Stimulated activated CD8-positive, alpha-beta memory T cell treated with anti-CD3 and anti-CD28 coated beads, Interleukin-12 subunit alpha, Interleukin-12 subunit beta, amount 100 ng/mL, for 24 hours (primary cell): Measurements from ENCODE around the gene AKR1C2.
"Not testable (repeated sequence)": the region's sequence is repeated elsewhere in the genome, so short reads cannot be mapped to it uniquely, and the experiment has no call there.

Experiments used
- DNase-seq: peaks from one replicate; pipeline ENCODE4 v3.0.0-alpha.2; 2020; ENCODE audit errors: extremely low read depth

Gene AKR1C2

DNA sequence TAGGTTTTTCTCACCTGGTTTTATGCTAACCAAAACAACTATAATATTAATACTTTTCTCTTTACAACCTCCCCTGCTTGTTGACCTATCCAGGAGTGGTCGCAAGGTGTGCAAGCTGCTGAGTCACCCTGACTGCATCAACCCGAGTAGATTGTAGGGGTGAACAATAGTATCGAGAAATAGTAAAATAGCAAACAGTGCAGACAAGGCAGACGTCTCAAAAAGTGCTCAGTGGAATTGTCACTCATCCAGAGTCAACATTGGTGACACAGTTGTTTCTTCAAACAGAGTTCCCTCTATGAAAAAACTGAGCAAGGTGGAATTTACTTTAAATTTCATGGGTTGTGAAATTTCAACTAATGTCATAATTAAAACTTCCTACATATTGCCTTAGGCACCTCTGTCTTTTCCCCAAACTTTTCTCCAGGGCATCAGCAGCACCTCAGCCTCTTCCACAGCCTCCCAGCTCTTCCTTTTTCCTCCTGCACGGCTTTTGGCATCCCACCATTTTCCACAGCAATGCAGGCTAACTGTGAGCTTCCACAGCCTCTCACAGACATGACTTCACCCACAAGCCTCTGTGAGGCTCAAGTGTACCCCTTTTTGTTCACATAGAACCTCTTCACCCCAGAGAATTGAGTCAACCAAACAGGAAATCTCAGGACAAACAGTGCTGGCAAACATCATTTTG is 46.6 kb downstream of the AKR1C2 start:
- DNase-seq = not testable (repeated sequence)

DNA sequence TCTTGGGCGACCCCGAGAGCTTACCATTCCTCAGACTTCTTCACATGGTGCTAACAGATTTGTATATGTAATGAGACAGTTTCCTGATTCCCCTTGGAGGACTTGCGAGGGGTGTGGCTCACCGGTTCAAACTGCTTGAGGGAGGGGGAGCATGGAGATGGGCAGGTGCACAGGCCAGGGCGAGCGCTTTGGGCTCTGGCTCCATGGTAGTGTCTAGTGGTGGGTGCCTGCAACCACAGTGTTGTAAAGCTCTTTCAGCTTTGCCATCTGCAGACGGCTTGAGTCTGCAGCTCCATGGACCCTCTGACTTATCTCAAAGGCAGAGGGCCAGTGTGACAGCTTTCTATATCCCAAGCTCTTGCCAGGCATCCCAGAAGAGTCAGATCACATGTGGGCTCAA is 47.6 kb downstream of the AKR1C2 start:
- not testable (repeated sequence) for DNase-seq

DNA sequence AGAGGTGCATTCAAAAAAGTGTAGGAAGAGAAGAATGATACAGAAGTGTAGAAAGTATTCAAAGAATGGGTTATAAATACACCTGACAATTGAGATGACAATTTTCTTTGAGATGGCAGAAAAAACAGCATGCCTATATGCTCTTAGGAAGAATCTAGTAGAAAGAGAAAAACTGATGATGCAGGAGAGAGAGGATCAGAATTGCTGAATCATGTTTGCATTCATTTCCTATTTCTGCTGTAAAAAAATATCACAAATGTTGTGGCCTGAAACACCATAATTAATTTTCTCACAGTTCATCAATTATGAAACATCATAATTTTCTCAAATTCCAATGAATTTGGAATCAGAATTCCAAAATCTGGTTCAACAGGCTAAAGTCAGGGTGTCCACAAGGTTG is 50.3 kb downstream of the AKR1C2 start:
- no peak for DNase-seq

DNA sequence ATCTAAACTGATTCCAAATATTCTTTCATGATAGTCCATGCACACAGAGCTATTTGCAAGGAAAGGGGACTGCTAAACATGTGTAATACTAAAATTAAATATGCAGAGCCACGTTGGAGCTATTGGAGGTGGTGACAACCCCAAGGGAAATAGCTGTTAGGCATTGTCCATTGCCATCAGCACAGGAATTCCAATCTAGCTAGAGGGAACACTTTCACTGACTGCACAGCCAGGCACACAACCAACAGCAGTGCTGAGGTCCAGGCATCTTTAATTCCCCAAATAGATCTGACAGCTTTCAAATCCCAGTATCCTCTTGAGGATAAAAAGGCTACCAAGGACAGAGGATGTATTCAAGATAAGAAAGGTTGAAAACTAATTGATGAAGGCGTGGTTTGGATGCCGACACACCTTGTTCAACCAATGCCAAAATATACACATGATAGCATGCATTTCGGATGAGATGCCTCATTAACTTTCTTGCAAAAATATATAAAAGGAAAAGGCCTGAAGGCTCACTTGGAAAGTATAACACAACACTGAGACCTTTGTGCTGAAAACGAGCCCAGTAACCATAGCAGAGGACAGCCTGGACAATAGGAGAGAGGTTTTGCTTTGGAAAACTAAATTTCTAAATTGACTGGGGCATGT is 52.0 kb downstream of the AKR1C2 start:
- DNase-seq = not testable (repeated sequence)

DNA sequence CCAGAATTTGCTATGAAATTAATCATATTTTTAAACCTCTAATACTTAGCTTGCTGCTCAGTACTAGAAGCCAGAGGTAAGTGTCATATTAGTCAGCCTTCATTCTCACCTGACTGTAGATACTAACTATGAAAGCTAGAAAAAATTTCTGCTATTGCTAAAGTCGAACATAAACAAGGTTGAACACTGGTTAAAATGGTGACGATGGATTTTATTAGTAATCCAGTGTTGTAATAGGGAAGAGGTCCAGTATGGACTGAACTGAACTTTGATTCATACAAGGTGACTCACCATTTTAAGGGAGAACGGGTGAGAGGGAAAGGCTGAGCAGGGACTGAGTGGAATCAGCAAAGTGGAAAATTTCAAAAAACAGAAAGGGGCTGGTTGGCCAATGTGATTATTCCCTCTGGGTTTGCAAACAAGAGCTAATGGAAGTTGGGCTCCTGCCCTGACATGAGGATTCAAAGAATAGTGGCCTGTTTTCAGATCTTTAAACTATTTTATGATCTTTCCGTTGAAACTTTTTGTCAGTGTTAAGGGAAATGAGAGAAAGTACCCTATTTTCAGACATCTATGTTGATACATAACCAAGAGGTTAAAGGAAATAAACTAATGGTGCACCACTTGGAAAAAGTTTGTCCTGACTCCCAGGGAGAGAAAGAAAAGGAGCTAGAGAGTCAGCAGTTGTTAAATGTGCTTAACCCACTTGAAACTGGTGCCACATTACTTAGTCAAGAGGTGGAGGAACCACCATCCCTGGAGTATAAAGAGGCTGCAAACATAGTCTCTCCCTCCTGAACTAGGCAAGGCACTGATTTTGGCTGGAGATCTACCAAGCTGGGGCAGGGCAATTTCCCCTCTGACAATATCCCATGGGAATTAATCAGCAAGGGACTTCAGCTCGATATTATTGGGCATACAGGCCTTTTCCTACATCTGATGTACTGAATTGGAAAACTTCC is 55.7 kb downstream of the AKR1C2 start:
- DNase-seq = no peak

DNA sequence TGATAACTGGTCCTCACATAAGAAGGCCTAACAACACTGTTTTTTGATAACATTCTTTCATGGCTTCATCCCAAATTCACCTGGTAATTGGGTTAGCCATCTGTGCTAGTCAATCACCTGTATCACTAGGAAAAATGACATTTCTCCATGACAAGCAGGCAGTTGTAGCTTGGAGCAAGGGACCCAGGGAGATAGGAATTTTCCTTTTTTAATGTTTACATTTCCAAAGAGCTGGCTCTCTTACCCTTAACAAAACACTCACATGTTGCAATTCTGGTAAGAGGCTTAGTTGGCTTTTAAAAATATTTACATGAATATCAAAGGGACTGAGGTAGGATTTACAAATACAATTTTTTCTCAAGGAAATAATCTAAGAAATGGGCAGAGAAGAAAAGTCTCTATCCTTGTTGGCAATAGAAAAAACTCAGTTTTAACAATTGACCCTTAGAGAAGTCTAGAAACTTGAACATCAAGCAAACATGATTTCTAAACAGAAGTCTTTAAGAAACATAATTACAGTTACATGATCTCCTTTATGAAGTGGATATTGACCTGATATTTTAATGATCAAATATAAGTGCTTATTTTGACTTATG is 56.5 kb downstream of the AKR1C2 start:
- DNase-seq = no peak

DNA sequence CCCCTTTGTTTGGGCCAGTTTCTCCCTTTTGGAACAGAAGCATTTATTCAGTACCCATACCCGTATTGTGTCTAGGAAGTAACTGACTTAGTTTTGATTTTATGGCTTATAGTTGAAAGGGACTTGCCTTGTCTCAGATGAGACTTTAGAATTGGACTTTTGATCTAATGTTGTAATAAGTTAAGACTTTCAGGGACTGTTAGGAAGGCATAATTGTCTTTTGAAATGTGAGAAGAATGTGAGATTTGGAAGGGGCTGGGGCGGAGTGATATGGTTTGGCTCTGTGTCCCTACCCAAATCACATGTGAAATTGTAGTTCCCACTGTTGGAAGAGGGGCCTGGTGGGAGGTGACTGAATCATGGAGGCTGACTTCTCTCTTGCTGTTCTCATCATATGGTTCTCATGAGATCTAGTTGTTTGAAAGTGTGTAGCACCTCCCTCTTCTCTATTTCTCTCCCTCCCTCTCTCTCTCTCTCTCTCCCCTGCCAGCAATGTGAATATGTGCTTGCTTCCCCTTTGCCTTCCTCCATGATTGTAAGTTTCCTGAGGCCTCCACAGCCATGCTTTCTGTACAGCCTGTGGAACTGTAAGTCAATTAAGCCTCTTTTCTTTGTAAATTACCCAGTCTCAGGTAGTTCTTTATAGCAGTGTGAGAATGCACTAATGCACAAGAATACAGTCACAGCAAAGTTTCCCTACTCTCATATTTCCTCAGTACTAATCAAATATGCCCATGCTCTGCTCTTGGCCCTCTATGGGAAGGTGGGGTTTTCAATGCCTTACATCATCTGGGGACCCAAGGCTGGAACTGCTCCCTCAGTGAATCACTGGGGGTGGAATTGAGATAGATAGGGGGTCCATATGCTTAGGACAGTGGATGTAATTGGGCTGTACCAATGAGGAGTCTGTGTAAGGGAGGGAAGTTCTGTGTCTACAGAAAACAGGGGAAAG is 57.6 kb downstream of the AKR1C2 start:
- DNase-seq = no peak

DNA sequence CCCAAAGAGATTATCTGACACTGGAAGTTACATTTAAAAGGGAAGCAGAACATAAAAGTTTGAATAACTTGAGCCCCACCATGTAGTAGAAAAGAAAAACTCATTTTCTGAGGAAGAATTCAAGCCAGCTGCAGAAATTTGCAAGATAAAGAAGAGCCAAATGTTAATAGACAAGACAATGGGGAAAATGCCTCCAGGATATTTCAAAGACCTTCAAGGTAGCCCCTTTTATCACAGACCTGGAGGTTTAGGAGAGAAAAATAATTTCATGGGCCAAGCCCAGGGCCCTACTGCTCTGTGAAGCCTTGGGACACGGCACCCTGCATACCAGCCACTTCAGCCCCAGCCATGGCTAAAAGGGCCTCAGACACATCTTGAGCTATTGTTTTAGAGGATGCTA is 58.8 kb downstream of the AKR1C2 start:
- no peak for DNase-seq

DNA sequence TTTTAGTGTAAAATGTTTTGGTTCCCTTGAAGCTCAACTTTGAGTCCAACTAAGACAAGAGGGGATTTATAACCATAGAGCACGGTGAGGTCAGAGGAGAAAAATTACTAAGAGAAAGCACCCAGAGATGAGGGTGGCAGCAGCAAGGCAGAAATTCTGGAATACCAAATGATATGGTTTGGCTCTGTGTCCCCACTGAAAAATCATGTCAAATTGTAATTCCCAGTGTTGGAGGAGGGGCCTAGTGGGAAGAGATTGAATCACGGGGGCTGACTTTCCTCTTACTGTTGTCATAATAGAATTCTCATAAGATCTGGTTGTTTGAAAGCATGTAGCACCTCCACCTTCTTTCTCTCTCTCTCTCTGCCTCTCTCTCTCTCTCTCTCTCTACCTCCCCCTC is 59.8 kb downstream of the AKR1C2 start:
- no peak for DNase-seq

DNA sequence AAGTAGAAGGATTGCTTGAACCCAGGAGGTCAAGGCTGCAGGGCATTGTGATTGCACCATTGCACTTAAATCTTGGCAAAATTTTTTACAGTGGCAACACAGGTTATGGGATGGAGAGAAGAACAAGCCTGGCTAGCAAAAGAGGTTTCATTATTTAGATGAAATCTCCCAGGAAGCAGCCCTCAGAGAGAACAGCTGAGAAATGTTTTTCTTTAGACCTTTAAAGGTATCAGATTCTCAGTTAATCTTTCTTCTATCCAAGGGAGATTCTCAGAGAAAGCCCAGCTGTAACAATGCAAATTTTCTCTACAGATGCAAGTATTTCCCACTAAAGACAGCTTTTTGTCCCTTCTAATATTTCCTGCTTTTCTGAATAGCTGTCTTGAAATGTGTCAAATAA is 60.2 kb downstream of the AKR1C2 start:
- not testable (repeated sequence) for DNase-seq

DNA sequence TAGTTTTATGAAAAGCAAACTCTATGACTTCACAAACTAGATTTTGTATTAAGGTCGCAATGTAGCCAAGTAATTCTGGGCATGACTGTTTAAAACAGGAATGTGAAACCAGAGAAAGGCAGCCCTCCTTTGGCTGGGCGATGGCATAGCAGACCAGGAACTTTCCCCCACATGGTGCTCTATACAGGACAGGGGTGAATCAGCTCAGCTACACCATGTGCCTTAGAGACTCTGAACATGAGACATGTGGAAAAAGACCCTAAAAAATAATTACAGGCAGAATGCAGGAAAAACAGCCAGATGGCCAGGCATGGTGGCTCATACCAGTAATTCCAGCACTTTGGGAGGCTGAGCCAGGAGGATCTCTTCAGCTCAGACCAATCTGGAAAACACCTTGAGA is 60.7 kb downstream of the AKR1C2 start:
- DNase-seq = not testable (repeated sequence)

DNA sequence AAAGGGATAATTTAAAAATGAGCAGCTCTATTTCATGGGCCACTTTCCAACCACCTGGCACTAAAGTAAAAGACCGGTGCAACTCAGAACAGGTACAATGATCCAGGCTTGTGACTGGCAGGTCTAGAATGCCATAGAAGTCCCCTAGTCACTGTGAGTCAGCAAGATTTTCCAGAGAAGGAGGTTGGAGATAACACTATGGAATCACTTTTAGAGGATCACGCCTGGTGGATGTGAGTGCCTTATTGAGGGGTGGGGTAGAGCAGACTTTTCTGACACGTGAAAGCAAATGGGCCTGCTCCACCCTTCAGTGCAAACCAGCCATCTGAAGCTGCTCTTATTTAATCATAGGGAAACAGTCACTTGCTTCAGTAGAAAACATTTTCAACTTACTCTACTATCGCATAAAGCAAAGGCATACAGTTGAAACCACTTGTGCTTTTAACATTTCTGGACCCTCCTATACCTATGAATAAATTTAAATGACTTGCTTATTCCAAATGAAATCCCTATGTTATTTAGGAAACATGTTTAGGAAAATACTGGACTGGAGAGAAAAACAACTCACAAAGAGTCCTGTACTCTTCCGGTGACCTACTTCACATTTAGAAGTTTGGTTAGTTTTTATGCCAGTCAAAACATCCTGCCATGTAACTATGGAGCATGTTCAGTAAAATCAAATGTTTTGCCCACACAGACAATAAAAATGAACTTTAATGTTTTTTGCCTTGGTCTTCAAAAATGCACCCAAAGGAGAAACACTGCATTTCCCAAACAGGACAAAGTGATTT is 61.9 kb downstream of the AKR1C2 start:
- DNase-seq = no peak

DNA sequence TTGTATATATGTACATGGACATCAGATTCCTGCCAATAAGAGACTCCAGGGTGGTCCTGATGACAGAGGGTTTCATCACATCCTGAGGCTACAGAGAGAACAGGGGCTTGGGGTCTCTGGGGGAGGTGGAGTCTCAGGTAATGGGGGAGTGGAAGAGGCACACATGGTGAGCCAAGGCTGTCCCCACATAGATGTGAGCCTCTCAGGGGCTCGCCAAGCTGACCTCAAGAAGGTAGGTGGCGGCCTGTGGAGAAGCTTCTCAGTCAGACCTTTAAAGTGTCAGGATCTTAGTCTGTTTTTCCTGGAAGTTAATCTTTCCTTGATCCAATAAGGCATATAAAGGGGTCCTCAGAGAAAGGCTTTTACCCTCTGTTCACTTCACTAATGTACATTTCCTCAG is 62.7 kb downstream of the AKR1C2 start:
- DNase-seq = not testable (repeated sequence)

DNA sequence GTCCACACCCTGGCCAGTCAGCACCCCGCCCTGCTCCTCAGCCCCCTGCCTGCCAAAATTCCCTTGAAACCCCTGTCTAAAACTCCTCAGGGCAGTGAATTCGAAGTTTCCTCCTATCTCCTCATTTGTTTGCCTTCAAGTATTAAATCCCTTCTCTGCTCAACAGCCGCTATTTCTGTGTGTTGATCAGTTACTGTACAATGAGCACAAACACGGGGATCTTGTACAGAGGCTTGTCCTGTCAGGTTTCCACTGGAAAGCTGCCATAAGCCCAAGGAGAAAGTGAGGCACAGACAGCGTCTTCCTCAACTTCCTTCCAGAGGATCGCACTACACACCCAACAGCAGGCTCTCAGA is 63.6 kb downstream of the AKR1C2 start:
- not testable (repeated sequence) for DNase-seq

DNA sequence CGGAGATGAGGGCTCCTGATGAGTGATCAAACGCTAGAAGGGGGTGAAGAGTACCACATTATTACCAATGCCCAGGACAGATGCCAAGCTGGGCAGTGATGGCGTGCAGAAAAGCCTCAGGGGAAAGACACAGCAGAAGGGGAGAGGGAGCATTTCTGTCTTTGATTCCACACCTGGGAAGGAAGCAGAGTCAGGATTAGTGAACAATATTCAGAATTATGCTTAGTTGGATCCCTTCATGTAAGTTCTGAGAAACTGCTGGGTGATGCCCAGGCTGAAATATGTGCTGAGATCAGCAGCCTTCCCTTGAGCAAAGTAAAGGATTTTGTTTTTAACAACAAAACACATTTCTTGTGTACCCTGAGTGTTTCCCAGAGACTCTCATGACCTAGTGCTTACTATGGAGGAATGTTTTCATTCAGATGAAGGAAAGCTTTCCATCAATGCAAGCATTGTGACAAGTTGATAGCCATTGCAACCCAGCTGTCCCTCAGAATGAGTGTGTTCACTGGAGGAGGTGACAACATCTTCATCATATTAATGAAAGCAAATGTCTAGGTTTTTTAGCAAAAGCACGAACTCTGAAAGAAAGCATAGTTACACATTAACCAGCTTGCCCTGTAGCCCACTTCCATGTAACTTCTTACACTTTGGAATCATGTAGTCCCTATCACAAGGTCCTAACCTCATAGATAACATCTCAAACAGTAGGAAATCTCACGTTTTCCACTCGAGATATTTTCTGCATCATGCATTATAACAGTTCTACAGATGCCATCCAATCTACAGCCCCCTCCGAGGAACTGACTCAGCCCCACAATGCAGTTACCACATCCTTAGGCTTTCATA is 64.2 kb downstream of the AKR1C2 start:
- DNase-seq = no peak
